ENCODE data around the gene EDN2.

Gene EDN2

DNA sequence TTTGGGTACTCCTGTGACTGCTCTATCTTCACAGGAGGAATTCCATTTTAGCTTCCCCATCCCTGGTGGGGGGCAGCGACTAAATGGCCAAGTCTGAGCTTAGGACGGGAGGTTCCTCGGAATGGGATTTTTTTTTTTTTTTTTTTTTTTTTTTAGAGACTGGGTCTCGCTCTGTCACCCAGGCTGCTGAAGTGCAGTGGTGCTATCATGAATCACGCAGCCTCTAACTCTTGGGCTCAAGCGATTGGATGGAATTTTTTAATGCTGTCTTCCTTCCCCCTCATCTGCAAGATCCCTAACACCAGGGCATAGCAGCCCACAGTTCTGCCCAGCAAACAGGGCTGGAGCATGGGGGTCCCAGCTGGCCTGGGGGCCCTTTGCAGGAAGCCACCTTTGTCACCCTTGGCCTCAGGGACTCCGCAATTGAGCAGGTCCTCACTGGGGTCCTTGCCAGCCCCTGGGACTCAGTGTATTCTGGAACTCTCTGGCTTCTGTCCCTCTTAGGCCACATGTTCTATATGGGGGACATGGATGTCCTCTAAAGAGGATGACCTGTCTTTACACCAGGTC, 13.1 kb upstream of the EDN2 start:
- DNase-seq, result no peak

DNA sequence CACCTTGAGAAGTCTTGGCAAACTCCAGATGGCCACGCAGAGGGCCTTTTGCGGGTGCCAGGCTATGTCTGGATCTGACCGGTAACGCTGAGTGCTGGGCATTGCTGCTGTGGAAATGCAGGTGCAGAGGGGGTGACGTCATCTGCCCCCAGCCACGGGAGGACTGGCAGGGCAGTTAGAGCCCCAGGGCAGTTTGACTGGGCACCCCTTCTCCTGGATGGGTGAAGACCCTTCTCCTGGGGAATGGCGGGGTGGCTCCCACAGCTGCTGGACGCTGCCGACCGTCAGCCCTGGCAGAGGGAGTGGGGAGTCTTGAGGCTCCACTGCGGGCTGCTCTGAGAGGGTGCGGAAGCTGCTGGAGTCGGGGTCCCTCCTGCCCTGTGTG, 12.6 kb upstream of the EDN2 start:
- DNase-seq, result no peak

GRCh38 chr1:41496080-41497055, 11.9 kb upstream of the EDN2 start:
- no peak for DNase-seq

- DNase-seq, result no peak
Measured at GRCh38 chr1:41495210-41495948, 10.9 kb upstream of the EDN2 start.

- DNase-seq, result no peak
Measured at GRCh38 chr1:41494351-41495209, 10.1 kb upstream of the EDN2 start.

- DNase-seq, result no peak
Measured at GRCh38 chr1:41493626-41494350, 9.3 kb upstream of the EDN2 start.

GRCh38 chr1:41493117-41493536, 8.6 kb upstream of the EDN2 start:
- no peak for DNase-seq

DNA sequence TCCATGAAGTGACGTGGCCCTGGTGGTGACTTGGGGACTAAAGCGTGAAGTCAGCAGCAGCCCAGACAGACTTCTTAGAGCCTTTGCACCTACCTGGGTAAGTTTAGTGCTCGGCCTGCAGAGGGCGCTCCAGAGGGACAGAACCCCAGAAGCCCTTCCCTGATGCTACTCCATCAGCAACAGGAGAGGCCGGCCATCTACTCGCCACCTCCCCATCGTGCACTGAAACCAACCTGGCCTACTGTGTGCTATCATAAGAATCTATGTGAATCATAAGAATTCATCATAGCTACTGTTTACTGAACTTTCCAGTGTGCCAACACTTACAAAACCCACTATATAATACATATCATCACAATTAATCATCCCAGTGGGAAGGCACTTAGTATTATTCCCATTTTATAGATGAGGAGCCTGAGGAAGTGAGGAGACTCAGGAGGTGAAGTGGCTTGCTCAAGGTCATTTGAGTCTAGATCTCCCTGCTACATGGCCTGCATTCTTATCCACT, 7.9 kb upstream of the EDN2 start:
- DNase-seq, result no peak

DNA sequence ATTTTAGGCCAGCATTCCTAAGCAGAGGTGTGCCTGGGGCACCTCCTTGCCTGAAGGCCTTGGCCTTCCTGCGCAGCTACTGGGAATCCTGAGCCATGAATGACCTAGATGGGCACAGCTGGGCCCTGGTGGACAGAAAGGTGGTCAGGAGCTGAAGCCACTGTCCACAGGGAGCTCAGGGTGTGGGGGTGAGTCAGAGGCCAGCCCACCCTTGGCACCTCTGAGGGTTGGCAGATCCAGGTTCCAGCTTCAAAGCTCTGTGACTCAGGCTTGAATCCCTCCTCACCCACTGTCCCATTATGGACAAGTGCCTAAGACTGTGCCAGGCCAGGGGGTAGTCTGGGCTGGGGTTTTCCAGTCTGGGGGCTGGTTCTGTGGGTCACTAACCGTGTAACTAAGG, 6.4 kb upstream of the EDN2 start:
- DNase-seq, result no peak

DNA sequence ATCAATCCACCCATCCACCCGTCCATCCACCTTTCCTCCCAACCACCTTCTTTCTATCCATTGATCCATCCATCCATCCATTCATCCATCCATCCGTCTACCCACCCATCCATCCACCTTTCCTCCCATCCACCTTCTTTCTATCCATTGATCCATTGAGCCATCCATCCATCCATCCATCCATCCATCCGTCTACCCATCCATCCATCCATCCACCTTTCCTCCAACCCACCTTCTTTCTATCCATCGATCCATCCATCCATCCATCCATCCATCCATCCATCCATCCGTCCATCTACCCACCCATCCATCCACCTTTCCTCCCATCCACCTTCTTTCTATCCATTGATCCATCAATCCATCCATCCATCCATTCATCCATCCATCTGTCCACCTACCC, 5.1 kb upstream of the EDN2 start:
- DNase-seq, result no peak

DNA sequence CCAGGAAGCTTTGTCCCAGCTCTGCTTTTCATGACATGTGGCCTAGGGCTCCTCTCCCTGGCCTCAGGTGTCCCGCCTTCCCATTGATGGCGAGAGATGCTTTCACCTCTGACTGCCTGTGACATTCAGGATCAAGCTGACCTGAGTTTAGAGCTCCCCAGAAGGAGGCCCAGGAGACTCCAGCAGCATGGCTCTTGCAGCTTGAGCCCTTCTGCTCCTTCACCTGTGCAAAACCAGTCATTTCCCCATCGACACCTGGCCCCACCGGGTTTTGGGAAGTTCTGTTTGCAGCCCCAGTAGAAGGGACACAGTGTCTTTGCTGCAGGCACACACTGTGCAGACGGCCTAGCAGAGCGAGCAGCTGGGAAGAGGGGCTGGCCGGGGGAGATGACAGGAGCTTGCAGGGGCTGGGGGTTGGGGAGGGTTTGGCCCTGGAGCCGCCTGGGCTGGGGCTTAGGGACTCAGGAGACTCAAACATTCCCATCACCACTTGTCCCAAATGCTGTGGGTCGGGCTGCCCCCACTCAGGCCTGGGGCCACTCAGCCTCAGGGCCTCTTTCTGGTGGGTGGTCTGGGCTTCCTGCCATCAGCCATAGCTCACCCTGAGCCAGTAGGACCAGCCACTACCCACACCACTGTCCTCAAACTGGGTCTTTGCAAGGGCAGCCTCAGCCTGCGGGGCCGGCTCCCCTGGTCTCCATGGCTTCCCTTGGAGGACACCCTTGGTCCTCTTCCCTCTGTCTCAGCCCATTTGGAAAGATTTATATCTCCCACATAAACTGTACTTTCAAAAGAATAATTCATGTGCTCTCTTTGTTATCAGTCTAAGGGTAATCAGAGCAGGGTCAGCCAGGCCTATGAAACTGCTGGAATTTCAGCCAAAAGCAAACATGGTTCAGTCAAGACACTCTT, 3.8 kb upstream of the EDN2 start:
- no peak for DNase-seq

GRCh38 chr1:41487126-41488039, 2.9 kb upstream of the EDN2 start:
- DNase-seq, result no peak

GRCh38 chr1:41486371-41487125, 2.1 kb upstream of the EDN2 start:
- no peak for DNase-seq

DNA sequence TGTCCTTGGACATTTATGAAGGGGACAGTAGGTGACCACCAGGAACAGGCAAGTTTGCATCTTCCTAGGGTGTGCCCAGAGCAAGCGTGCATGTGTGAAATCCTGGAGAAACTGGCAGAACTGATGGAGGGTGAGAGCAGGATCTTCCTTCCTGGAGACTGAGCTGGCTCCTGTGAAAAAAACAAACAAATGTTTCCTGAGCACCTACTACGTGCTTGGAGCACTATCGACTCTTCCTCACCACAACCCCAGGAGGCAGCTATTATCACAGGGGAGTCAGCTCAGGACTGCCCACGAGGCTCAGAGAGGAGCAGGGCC, 1.5 kb upstream of the EDN2 start:
- DNase-seq, result no peak

- no peak for DNase-seq
Measured at GRCh38 chr1:41485605-41486004, 1.1 kb upstream of the EDN2 start.

- DNase-seq, result no peak
Measured at GRCh38 chr1:41483960-41484401, 502 bp downstream of the EDN2 start.

- DNase-seq, result no peak
Measured at GRCh38 chr1:41483001-41483850, 1.3 kb downstream of the EDN2 start.
